Measurements from ENCODE around the gene GRIK1.

- TF ChIP-seq, protein P1, sequence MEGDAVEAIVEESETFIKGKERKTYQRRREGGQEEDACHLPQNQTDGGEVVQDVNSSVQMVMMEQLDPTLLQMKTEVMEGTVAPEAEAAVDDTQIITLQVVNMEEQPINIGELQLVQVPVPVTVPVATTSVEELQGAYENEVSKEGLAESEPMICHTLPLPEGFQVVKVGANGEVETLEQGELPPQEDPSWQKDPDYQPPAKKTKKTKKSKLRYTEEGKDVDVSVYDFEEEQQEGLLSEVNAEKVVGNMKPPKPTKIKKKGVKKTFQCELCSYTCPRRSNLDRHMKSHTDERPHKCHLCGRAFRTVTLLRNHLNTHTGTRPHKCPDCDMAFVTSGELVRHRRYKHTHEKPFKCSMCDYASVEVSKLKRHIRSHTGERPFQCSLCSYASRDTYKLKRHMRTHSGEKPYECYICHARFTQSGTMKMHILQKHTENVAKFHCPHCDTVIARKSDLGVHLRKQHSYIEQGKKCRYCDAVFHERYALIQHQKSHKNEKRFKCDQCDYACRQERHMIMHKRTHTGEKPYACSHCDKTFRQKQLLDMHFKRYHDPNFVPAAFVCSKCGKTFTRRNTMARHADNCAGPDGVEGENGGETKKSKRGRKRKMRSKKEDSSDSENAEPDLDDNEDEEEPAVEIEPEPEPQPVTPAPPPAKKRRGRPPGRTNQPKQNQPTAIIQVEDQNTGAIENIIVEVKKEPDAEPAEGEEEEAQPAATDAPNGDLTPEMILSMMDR (conservative IDR thresholded peaks at IDR 0.05; ENCODE audit: low read length): no peak
- TF ChIP-seq EZH2phosphoT487 (IDR thresholded peaks at IDR 0.05; ENCODE audit: borderline replicate concordance): no peak
These were observed 139.7 kb downstream of the GRIK1 start for GRCh38 chr21:29800056-29800455.

Data from Loucy (cell line).